IPS-NIHi11 (cell line): Measurements from ENCODE around the gene TUBA4B.
"Not testable (repeated sequence)": the region's sequence is repeated elsewhere in the genome, so short reads cannot be mapped to it uniquely, and the experiment has no call there.

Experiments used
- DNase-seq: peaks from one replicate; pipeline ENCODE4 v3.0.0; 2012; ENCODE audit warnings: mixed read lengths, low spot score

The TUBA4B gene

GRCh38 chr2:219277703-219278654, 24.9 kb downstream of the TUBA4B start:
- peak; percentile 83 for DNase-seq

- no peak for DNase-seq
These were observed 25.7 kb downstream of the TUBA4B start for GRCh38 chr2:219278655-219279150.

- peak; percentile 99 for DNase-seq
These were observed 26.3 kb downstream of the TUBA4B start, which contains the start of gene DNAJB2 for GRCh38 chr2:219279151-219279915. TSS of gene DNAJB2 (plus strand) at chr2:219279366. CDS start at chr2:219279834, 468 bp downstream.

- DNase-seq: no peak
These were observed 27.0 kb downstream of the TUBA4B start for GRCh38 chr2:219279916-219280516.

- no peak for DNase-seq
These were observed 27.6 kb downstream of the TUBA4B start for GRCh38 chr2:219280651-219281050.

- no peak for DNase-seq
These were observed 28.5 kb downstream of the TUBA4B start for GRCh38 chr2:219281588-219281987.

GRCh38 chr2:219282375-219282774, 29.3 kb downstream of the TUBA4B start:
- no peak for DNase-seq

GRCh38 chr2:219282943-219283581, 30.0 kb downstream of the TUBA4B start:
- DNase-seq: no peak

GRCh38 chr2:219284501-219285372, 31.7 kb downstream of the TUBA4B start:
- DNase-seq: no peak

GRCh38 chr2:219285373-219285735, 32.3 kb downstream of the TUBA4B start:
- DNase-seq: no peak

GRCh38 chr2:219285894-219286425, 32.9 kb downstream of the TUBA4B start:
- peak; percentile 83 for DNase-seq

GRCh38 chr2:219286436-219287115, 33.5 kb downstream of the TUBA4B start:
- DNase-seq: no peak

- DNase-seq: not testable (repeated sequence)
These were observed 34.0 kb downstream of the TUBA4B start for GRCh38 chr2:219287116-219287440.

- no peak for DNase-seq
These were observed 34.7 kb downstream of the TUBA4B start for GRCh38 chr2:219287580-219288265.

- no peak for DNase-seq
These were observed 36.1 kb downstream of the TUBA4B start for GRCh38 chr2:219289195-219289536.

- no peak for DNase-seq
These were observed 36.7 kb downstream of the TUBA4B start for GRCh38 chr2:219289537-219290361.

GRCh38 chr2:219290381-219291171, 37.5 kb downstream of the TUBA4B start:
- no peak for DNase-seq

- DNase-seq: no peak
These were observed 38.4 kb downstream of the TUBA4B start for GRCh38 chr2:219291394-219291793.
